ENCODE data around the gene FBLIM1. TPM values are rescaled to one million over a fixed set of nuclear protein-coding genes. Genes with fewer than 3 reads are reported as not detected.

Gene FBLIM1
- total and polyA plus RNA-seq, 2 donors from 2014 or later: 16.6 to 89.3 TPM

DNA sequence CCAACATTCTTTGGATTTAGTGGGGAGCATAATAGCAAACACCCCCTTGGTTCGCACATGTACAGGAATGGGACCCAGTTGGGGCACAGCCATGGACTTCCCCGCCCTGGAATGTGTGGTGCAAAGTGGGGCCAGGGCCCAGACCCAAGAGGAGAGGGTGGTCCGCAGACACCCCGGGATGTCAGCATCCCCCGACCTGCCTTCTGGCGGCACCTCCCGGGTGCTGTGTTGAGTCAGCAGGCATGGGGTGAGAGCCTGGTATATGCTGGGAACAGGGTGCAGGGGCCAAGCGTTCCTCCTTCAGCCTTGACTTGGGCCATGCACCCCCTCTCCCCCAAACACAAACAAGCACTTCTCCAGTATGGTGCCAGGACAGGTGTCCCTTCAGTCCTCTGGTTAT lies 27.1 kb downstream of the FBLIM1 start:
- TF ChIP-seq, protein P1, sequence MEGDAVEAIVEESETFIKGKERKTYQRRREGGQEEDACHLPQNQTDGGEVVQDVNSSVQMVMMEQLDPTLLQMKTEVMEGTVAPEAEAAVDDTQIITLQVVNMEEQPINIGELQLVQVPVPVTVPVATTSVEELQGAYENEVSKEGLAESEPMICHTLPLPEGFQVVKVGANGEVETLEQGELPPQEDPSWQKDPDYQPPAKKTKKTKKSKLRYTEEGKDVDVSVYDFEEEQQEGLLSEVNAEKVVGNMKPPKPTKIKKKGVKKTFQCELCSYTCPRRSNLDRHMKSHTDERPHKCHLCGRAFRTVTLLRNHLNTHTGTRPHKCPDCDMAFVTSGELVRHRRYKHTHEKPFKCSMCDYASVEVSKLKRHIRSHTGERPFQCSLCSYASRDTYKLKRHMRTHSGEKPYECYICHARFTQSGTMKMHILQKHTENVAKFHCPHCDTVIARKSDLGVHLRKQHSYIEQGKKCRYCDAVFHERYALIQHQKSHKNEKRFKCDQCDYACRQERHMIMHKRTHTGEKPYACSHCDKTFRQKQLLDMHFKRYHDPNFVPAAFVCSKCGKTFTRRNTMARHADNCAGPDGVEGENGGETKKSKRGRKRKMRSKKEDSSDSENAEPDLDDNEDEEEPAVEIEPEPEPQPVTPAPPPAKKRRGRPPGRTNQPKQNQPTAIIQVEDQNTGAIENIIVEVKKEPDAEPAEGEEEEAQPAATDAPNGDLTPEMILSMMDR (IDR thresholded peaks at IDR 0.05; ENCODE audit: borderline replicate concordance, extremely low read depth, insufficient read depth): no peak
- intact Hi-C loops (cut with DNase I): no loop called here
- no peak overlapping the region for H3K4me3 ChIP-seq (ENCODE audit: low read length in 3 of 3)
- H3K9ac ChIP-seq (ENCODE audit: low read length in 3 of 3): no peak overlapping the region
- no peaks in the 10 kb centered on the region for H3K4me1 ChIP-seq (ENCODE audit: control insufficient read depth in 2 of 3, insufficient read depth in 2 of 3, low read depth in 1 of 3, low read length in 3 of 3)
- no peaks in the 10 kb centered on the region for H3K36me3 ChIP-seq (ENCODE audit: control insufficient read depth in 2 of 3, insufficient read depth in 3 of 3, low read length in 3 of 3)
- FAIRE-seq (no peak), DNase-seq (peak in 1 of 5 donors; percentile 73)
- no peak overlapping the region for H3K27ac ChIP-seq (ENCODE audit: low read depth in 2 of 2, low read length in 2 of 2)
- no peaks in the 10 kb centered on the region for H3K27me3 ChIP-seq (ENCODE audit: control insufficient read depth, insufficient read depth, low read length)
- H3K9me3 ChIP-seq (ENCODE audit: control insufficient read depth in 2 of 3, insufficient read depth in 1 of 3, low read length in 3 of 3): no peaks in the 10 kb centered on the region

GRCh38 chr1:15786581-15786980 lies 28.0 kb downstream of the FBLIM1 start:
- no peaks in the 10 kb centered on the region for H3K4me1 ChIP-seq (ENCODE audit: control insufficient read depth in 2 of 3, insufficient read depth in 2 of 3, low read depth in 1 of 3, low read length in 3 of 3)
- no peaks in the 10 kb centered on the region for H3K36me3 ChIP-seq (ENCODE audit: control insufficient read depth in 2 of 3, insufficient read depth in 3 of 3, low read length in 3 of 3)
- intact Hi-C loops (cut with DNase I): no loop called here
- no peak for FAIRE-seq
- peak in 1 of 5 donors; percentile 76 for DNase-seq
- no peak overlapping the region for H3K9ac ChIP-seq (ENCODE audit: low read length in 3 of 3)
- TF ChIP-seq, protein P1 (IDR thresholded peaks at IDR 0.05; ENCODE audit: borderline replicate concordance, extremely low read depth, insufficient read depth): no peak
- H3K27me3 ChIP-seq (ENCODE audit: control insufficient read depth, insufficient read depth, low read length): no peaks in the 10 kb centered on the region
- no peak overlapping the region for H3K27ac ChIP-seq (ENCODE audit: low read depth in 2 of 2, low read length in 2 of 2)
- no peak overlapping the region for H3K4me3 ChIP-seq (ENCODE audit: low read length in 3 of 3)
- no peaks in the 10 kb centered on the region for H3K9me3 ChIP-seq (ENCODE audit: control insufficient read depth in 2 of 3, insufficient read depth in 1 of 3, low read length in 3 of 3)

- Histone ChIP-seq H3K27ac (ENCODE audit: low read depth in 2 of 2, low read length in 2 of 2) (no peak overlapping the region), H3K4me3 (ENCODE audit: low read length in 3 of 3) (no peak overlapping the region), H3K9ac (ENCODE audit: low read length in 3 of 3) (no peak overlapping the region), H3K4me1 (ENCODE audit: control insufficient read depth in 2 of 3, insufficient read depth in 2 of 3, low read depth in 1 of 3, low read length in 3 of 3) (peaks cover 0 to 4% (median 0%) of the 10 kb centered on the region in 3 donors), H3K27me3 (ENCODE audit: control insufficient read depth, insufficient read depth, low read length) (no peaks in the 10 kb centered on the region), H3K9me3 (ENCODE audit: control insufficient read depth in 2 of 3, insufficient read depth in 1 of 3, low read length in 3 of 3) (no peaks in the 10 kb centered on the region), H3K36me3 (ENCODE audit: control insufficient read depth in 2 of 3, insufficient read depth in 3 of 3, low read length in 3 of 3) (no peaks in the 10 kb centered on the region)
- FAIRE-seq (no peak), DNase-seq (no peak)
- intact Hi-C loops (cut with DNase I): no loop called here
- TF ChIP-seq, protein P1 (IDR thresholded peaks at IDR 0.05; ENCODE audit: borderline replicate concordance, extremely low read depth, insufficient read depth): no peak
These were observed 30.2 kb downstream of the FBLIM1 start for GRCh38 chr1:15788624-15789301.

All from kidney (tissue), 14 donors.